RWPE2 (cell line): ENCODE measurements around the gene BCAS1.
A peak's percentile ranks its signal among the peaks of the same experiment; 100 is the strongest.
"Not testable (repeated sequence)": the region's sequence is repeated elsewhere in the genome, so short reads cannot be mapped to it uniquely, and the experiment has no call there.

Source experiments
- ATAC-seq: fragments of 200-7000 bp; cut with Tn5 transposase; 3 replicates; pipeline ENCODE4 v1.9.1; 2021; ENCODE audit warnings: low read depth
- DNase-seq: peaks from one replicate; pipeline ENCODE4 v3.0.0-alpha.2; 2020; ENCODE audit warnings: low spot score
- H3K27ac ChIP-seq: fragments of 450-650 bp; 2 replicates; pipeline ENCODE4 v1.5.1; 2017; ENCODE audit warnings: mild to moderate bottlenecking; ENCODE audit not compliant: poor library complexity, severe bottlenecking
- H3K27me3 ChIP-seq: fragments of 250-450 bp; sonication (Bioruptor Pico); 2 replicates; pipeline ENCODE4 v1.5.1; 2021; ENCODE audit warnings: mild to moderate bottlenecking, moderate library complexity; ENCODE audit not compliant: insufficient read depth, poor library complexity, severe bottlenecking
- H3K36me3 ChIP-seq: fragments of 250-450 bp; sonication (Bioruptor Pico); 2 replicates; pipeline ENCODE4 v1.5.1; 2020; ENCODE audit warnings: low read depth, mild to moderate bottlenecking, moderate library complexity
- H3K4me1 ChIP-seq: fragments of 250-450 bp; sonication (Bioruptor Pico); 2 replicates; pipeline ENCODE4 v1.5.1; 2021; ENCODE audit warnings: mild to moderate bottlenecking, moderate library complexity; ENCODE audit not compliant: insufficient read depth, poor library complexity, severe bottlenecking
- H3K4me3 ChIP-seq: fragments of 250-450 bp; sonication (Bioruptor Pico); 2 replicates; pipeline ENCODE4 v1.5.1; 2021; ENCODE audit warnings: mild to moderate bottlenecking, moderate library complexity; ENCODE audit not compliant: severe bottlenecking
- H3K9me3 ChIP-seq: fragments of 250-450 bp; sonication (Bioruptor Pico); 2 replicates; pipeline ENCODE4 v1.5.1; 2021; ENCODE audit warnings: mild to moderate bottlenecking, moderate library complexity; ENCODE audit not compliant: severe bottlenecking
- CTCF ChIP-seq: fragments of 450-650 bp; IDR thresholded peaks from one replicate; pipeline ENCODE4 v1.5.1; 2017; ENCODE audit warnings: mild to moderate bottlenecking, moderate library complexity; ENCODE audit not compliant: poor library complexity, severe bottlenecking

BCAS1 gene

DNA sequence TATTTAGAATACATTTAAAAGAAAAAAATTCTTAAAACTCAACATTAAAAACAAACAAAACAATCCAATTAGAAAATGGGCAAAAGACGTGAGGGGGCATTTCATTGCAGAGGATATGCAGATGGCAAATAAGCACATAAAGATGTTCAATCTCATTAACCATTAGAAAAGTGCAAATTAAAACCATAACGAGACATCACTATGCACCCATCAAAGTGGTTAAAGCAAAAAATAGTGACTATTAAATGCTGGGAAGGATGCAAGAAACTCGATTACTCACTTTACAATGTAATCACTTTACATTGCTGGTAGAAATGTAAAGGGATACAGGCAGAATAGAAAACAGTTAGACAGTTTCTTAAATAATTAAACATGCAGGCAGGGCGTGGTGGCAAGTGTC lies 59.0 kb downstream of the BCAS1 start:
- DNase-seq (no peak), ATAC-seq (no peak)
- Histone ChIP-seq H3K27me3 (peaks cover 19% of the 10 kb centered on the region), H3K9me3 (peaks cover 2% of the 10 kb centered on the region), H3K4me3 (no peak overlapping the region), H3K4me1 (no peaks in the 10 kb centered on the region), H3K36me3 (no peaks in the 10 kb centered on the region), H3K27ac (no peak overlapping the region)
- TF ChIP-seq CTCF: no peak

DNA sequence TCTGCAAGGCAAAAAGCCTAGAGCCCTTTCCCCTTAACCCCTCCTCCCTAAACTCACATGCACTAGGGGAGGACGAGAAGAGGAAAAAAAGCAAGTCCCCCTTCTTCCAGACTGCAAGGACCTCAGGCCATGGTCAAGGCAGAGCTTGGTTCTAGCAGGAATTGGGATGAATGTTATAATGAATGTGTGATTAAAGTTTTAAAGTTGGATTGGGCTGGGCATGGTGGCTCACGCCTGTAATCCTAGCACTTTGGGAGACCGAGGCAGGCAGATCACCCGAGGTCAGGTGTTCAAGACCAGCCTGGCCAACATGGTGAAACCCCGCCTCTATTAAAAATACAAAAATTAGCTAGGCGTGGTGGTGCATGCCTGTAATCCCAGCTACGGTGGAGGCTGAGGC lies 64.2 kb downstream of the BCAS1 start:
- not testable (repeated sequence) for H3K4me3 ChIP-seq, ATAC-seq, H3K9me3 ChIP-seq, H3K36me3 ChIP-seq, H3K4me1 ChIP-seq, H3K27ac ChIP-seq, DNase-seq
- peaks cover 37% of the 10 kb centered on the region for H3K27me3 ChIP-seq

DNA sequence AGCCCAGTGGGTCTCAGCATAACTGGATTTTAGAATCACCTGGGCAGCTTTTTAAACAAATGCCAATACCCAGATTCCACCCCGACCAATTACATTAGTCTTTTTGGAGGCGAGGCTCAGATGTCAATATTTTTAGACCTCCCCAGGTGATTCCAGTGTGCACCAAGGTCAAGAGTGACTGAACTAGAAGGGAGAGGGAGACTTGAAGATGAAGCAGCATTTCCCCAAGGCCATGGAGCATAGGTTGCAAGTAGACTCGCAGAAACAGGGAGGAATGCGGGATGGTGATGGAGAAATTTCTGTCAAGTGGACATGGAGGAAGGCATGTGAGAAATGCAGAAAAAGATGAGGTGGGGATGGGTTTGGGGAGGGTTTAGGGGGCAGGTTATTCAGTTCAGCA lies 64.9 kb downstream of the BCAS1 start:
- H3K27me3 ChIP-seq: peaks cover 32% of the 10 kb centered on the region
- H3K27ac ChIP-seq: no peak overlapping the region
- TF ChIP-seq CTCF: no peak
- ATAC-seq: no peak
- H3K4me1 ChIP-seq: no peaks in the 10 kb centered on the region
- DNase-seq: no peak
- no peaks in the 10 kb centered on the region for H3K36me3 ChIP-seq
- no peak overlapping the region for H3K4me3 ChIP-seq
- H3K9me3 ChIP-seq: peaks cover 2% of the 10 kb centered on the region

DNA sequence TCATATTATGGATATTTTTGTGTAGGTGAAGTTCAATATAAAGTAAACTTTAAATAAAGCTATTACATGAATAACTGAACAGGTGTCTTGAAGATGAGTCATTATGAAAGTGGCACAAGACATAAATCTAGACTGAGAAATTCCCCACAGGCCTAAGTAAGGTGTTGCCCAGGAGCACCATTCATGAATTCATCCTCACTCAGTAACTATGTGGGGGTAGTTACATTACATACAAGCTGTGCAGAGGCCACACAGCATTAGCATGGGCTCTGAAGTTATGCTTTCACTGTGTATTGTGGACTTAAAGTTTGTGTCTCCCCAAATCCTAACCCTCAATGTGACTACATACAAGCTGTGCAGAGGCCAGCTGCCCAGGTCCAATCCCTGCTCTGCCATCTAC lies 65.9 kb downstream of the BCAS1 start:
- Histone ChIP-seq H3K36me3 (no peaks in the 10 kb centered on the region), H3K27ac (no peak overlapping the region), H3K9me3 (no peaks in the 10 kb centered on the region), H3K4me1 (no peaks in the 10 kb centered on the region), H3K27me3 (peaks cover 22% of the 10 kb centered on the region), H3K4me3 (no peak overlapping the region)
- ATAC-seq (peak; percentile 48; the same call in 2 of the 3 replicates), DNase-seq (no peak)
- no peak for TF ChIP-seq CTCF

GRCh38 chr20:54002741-54003140 lies 67.7 kb downstream of the BCAS1 start:
- no peak for ATAC-seq
- Histone ChIP-seq H3K27ac (no peak overlapping the region), H3K27me3 (peaks cover 18% of the 10 kb centered on the region), H3K9me3 (no peaks in the 10 kb centered on the region), H3K4me3 (no peak overlapping the region), H3K4me1 (no peaks in the 10 kb centered on the region), H3K36me3 (no peaks in the 10 kb centered on the region)
- no peak for TF ChIP-seq CTCF
- DNase-seq: no peak
